ENCODE data around the gene GALNT16.
"Not testable (repeated sequence)": the region's sequence is repeated elsewhere in the genome, so short reads cannot be mapped to it uniquely, and the experiment has no call there.

GALNT16 gene

DNA sequence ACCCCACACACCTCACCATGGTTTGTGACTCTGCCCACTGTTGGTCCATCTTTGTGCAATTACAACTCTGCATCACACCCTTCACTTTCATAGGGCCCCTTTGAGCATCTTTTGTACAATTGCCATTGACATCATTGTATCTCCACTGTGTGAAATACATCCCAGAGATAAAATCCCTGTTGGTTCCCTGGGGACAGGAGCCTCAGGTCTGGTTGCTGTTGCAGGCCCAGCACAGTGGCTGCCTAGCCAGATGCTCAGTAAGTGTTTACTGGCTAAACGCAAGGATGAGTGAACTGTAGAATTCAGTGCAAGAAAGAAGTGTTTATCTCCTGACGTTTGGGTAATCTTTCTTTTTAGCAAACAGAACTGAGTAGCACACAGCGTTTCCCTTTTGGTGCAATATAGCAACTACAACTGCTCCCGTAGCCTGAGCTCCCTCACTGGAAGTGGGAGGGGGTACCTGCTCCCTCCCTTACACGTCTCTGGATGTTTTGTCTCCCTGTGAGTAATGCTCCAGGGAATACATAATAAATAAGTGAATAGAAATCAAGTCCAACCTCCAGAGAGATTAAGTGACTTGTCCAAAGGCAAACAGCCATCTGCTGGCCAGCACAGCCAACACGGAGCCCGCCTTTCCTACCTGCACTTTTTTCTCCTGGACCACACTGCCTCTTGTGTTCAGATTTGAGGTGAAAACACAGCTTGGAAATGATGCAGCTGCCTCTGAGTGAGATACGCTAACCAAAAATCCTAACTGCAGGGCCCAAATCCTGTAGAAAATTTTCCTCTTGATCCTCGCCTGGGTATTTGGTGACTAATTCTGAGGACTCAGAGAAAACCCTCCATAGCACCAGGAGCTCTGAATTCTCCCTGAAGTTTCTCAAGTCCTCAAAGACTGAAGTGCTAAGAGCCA lies 27.4 kb downstream of the GALNT16 start:
- DNase-seq = no peak

DNA sequence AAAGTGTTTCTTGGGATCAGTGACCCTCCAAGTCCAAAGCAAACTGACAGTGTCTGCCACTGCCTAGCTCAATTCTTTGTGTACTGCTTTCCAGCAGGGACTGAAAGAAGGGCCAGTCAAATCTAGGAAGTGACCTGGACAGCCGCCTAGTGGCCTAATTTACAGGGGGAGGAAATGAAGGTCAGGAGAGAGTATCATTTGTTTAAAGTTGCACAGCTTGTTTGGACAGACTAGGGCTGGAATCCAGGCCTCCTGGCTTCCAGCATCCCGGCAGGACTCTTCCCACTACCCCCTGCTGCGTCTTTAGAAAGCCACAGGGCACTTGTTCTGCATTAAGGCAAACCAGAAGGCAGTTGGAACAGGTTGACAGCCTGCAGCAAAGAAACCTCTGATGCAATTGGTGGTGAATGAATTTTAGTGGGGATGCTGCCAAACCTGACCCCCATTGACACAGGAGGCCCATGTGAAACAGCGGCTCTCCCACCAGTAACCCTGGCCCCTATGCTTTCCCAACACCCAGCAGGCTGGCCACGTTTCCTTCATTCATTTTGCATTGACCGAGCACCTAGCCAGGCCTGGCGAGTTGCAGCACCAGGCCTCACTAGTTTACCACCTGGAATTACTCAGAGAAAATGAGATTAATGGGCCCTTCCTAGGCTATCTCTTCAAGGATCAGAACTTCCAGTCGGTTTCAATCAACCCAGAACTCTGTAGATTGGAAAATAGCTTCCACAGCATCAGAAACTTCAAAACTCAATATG lies 28.2 kb downstream of the GALNT16 start:
- peak; percentile 16 for DNase-seq

DNA sequence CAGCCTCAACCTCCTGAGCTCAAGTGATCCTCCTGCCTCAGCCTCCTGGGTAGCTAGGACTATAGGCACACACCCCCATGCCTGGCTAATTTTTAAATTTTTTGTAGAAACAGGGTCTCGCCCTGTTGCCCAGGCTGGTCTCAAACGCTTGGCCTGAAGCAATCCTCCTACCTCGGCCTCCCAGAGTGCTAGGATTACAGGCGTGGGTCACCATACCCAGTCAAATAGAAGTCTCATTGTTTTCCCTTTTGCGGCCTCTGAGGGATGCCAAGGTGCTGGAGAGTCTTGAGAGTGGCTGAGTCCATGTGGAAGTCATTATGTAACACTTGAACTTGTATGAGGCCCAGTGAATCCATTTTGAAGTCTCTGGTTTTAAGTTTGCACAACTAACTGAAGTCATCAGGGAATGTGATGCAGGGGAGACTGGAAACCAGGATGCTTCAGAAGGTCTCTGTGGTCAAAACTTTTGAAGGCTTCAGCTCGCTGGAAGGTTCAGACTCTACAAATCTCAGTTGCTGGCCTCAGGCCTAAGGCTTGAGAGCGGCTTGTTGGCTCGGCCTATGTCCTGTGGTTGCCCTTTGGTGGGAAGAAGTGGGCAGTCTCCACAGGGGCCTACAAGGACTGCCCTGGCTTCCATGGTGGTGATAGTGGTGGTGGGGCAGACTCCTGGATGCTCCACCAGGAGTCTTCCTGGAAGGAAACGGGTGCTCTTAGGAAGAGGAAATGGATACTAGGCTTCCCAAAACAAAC lies 29.2 kb downstream of the GALNT16 start:
- no peak for DNase-seq

DNA sequence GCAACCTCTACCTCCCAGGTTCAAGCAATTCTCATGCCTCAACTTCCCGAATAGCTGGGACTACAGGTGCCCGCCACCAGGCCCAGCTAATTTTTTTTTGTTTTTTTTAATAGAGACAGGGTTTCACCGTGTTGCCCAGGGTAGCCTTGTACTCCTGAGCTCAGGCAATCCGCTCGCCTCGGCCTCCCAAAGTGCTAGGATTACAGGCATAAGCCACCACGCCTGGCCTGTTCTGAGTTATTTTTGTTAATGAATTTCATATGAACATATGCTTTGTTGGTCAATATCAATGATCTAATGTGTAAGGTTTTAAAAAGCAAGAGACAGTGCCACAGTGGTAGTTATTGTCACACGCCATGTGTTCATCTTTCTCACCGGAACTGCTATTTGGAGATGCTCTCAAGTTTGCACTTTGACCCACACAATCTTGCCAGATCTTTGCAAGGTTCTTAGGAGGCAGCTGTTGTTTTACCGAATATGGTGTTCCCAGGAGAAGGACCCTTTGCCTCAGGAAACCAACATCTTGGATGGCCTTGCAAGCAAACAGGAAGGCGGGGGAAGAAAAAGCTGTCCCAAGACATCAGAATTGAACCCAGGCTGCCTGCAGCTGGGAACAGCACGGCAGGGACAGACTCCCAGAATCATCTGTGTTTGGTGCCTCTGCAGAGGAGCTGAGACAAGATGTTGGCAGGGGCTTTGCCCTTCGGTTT lies 30.0 kb downstream of the GALNT16 start:
- no peak for DNase-seq

GRCh38 chr14:69290881-69291280 lies 30.9 kb downstream of the GALNT16 start:
- not testable (repeated sequence) for DNase-seq

DNA sequence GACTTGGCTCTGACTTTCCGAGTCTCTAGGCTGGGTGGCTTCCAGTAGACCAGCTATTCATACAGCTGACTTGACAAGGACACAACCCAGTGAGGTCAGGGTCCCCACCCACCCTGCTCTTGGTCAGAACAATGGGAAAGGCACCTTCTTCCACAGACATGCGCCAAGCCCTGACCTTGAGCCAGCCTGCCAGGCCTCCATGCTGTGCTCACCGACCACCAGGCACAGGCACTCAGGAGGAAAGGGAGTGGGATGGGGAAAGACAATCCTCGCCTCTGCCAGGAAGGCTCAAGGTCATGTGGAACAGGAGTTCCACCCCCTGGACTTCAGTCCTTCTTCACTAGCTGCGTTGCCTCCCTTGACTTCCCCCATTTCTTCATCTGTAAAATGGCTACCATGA lies 31.4 kb downstream of the GALNT16 start:
- DNase-seq = no peak

- no peak for DNase-seq
Measured at GRCh38 chr14:69291891-69292561, 32.1 kb downstream of the GALNT16 start.

DNA sequence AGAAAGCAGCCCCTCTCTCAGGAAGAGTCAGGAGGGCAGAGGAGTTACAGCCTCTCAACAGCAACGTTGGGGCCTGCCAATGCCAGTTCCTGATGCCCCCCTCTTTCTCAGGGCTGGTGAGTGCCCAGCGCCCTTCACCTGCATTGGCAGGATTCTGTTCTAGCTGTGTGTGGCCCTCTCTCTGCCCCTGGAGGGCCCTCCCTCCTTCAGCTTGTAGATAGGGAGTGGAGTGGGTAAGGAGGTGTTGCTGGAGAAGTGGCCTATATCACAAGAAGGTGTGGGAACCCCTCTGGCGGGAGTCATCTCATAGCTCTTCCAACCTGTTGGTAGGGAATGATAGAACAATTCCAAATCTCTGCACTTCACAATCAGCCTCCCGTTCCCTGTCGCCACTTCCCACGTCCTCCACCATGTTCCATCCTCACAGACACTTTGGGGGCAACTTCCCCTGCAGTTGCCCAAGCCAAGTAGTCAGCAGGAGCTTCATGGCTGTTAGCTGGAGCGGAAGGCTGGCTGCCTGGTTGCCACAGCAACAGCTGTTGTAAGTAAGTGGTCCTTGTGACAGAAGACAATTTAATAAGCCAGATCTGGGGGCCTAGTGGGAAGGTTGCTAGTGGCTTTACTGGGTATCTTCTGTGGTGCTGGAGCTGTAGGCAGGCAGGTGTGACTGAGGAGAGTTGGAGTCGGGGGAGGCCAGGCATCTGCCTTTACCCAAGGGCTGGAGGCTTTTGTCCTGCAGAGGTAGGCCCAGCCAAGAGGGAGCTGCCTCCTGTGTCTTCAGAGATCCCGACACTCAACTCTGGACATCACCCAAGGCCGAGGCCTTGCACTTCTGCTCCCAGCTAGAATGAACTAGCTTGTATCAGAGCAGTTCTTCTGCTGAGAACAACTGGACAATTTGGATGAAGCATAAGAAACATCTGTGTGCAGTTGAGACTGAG lies 38.4 kb downstream of the GALNT16 start:
- no peak for DNase-seq

GRCh38 chr14:69299286-69300035 lies 39.5 kb downstream of the GALNT16 start:
- peak; percentile 9 for DNase-seq

- DNase-seq = no peak
Measured at GRCh38 chr14:69300601-69301221, 40.8 kb downstream of the GALNT16 start.

- DNase-seq = no peak
Measured at GRCh38 chr14:69303086-69303485, 43.1 kb downstream of the GALNT16 start.

GRCh38 chr14:69312608-69313007 lies 52.6 kb downstream of the GALNT16 start:
- no peak for DNase-seq

GRCh38 chr14:69313176-69313575 lies 53.2 kb downstream of the GALNT16 start:
- DNase-seq = no peak

DNA sequence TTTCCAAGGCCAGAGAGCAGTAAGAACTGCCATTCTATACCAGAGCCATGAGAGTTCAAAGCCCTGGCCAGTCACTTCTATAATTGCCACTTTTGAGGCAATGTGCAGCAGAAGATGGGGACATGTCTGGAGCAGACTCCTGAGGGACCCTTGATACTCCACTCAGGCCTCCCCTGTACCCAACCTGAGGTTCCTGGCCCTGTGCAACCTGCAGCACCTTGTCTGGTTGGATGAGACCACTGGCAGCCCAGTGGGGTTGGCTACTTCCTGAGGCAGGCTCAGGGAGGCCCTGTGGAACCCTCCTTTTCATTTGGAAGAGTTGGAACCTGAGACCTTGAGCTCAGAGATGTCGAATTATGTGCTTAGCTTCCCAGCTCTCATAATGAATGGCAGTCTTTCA lies 54.4 kb downstream of the GALNT16 start:
- DNase-seq = no peak

DNA sequence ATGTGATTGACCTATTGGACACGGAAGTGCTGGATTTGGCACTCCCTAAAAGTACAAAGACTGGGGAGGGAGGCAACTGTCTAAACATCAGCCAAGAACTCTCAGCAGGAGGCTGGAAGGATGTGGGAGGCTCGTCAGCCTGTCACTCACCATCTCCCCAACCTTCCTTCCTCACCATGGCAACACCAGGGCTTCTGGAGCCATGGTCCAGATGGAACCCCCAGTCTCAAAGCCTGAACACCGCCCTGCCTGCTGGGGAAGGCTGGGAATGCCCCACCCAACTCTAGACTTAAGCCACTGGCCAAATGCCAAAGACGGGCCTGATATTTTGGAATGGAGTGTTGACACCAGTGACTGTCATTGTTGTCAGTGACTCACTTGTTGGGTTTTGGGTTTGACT lies 55.3 kb downstream of the GALNT16 start:
- DNase-seq = no peak

- DNase-seq = no peak
Measured at GRCh38 chr14:69316449-69317101, 56.6 kb downstream of the GALNT16 start.

GRCh38 chr14:69317102-69317755 lies 57.3 kb downstream of the GALNT16 start:
- DNase-seq = peak; percentile 96

DNA sequence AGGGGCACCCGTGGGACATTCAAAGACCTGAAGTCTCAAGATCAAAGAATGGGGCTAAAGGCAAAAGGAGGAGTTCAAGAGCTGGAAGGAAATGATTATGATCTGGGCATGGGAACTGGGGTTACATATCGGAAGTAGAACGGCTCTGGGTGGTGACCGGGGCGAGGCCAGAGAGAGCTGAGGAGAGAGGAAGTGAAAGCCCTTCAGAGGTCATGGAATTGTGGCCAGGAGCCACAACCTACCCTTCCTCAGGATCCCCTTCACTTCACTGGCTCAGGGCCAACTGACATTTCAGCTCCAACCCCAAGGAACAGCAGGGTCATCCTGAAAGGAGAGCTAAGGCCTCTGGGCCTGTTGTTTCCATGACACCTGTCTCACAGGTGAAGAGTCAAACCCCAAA lies 57.8 kb downstream of the GALNT16 start:
- peak; percentile 2 for DNase-seq

DNA sequence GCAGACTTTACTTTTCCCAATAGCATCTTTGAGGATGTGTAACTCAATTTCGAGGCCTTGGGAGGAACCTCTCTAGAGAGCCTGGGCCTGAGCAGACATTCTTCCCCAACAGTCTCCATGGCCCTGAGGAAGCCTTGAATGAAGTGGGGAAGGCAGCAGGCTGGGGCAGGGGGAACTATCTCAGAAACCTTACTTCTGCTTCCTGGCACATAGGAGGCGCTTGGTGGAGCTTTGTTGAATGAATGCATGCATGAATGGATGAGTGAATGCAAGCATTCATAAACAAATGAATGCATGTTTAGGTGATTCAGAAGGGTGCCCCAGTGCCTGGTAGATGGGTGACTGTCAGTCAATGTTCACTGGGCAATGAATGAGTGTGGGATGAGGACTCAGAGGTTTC lies 58.3 kb downstream of the GALNT16 start:
- DNase-seq = peak; percentile 1
